Peyer's patch (tissue), 4 donors: Measurements from ENCODE around the gene PLCD1.
A peak's percentile ranks its signal among the peaks of the same experiment; 100 is the strongest.

Source experiments
- POLR2A ChIP-seq, 2 donors: fragments of 450-650 bp; IDR thresholded peaks; one replicate each; pipeline ENCODE4 v1.5.1; 2017; ENCODE audit warnings: antibody characterized with exemption in 2 of 2, mild to moderate bottlenecking in 2 of 2, moderate library complexity in 2 of 2
- TF ChIP-seq, protein P1 (sequence below), 6 experiments: fragments of 450-650 bp in 4 of 6; fragments of 200-600 bp in 2 of 6; sonication (generic) in 1 of 6; IDR thresholded peaks; one replicate each; pipeline ENCODE4 v1.5.1; 2017 to 2019; ENCODE audit warnings: antibody characterized with exemption in 6 of 6, mild to moderate bottlenecking in 3 of 6, moderate library complexity in 1 of 6

DNA sequence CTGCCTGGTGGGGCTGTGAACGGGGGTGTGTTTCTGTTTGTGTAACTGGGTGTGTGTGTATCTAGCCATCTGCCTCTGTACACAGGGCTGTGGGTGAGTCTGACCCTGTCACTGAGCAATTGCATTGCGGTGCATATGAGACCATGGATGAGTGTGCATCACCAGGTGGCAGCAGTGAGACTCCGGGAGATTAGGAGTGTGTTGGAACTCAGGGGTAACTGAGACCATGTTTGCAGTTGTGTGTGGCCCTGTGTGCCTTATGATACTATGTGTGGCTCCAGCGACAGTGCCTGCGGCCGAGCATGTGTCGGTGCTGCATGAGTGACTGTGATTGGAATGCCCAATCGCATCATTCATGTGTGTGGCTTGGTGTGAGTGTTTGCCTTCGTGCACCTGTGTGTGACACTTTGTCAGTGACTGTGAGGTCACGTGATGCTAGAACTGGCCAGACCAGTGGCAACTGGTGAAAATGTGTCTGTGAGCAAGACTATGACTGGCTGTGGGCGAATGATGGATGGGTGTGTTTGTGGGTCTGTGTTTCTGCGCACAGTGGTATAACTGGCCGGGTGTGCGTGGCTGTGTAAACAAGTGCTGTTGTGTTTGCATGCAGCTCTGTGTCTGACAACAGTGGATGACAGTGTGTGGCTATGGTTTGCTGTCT lies 24.9 kb downstream of the PLCD1 start:
- TF ChIP-seq, protein P1, sequence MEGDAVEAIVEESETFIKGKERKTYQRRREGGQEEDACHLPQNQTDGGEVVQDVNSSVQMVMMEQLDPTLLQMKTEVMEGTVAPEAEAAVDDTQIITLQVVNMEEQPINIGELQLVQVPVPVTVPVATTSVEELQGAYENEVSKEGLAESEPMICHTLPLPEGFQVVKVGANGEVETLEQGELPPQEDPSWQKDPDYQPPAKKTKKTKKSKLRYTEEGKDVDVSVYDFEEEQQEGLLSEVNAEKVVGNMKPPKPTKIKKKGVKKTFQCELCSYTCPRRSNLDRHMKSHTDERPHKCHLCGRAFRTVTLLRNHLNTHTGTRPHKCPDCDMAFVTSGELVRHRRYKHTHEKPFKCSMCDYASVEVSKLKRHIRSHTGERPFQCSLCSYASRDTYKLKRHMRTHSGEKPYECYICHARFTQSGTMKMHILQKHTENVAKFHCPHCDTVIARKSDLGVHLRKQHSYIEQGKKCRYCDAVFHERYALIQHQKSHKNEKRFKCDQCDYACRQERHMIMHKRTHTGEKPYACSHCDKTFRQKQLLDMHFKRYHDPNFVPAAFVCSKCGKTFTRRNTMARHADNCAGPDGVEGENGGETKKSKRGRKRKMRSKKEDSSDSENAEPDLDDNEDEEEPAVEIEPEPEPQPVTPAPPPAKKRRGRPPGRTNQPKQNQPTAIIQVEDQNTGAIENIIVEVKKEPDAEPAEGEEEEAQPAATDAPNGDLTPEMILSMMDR (IDR thresholded peaks at IDR 0.05), result peak; percentile 7 to 82 (median 66)
- peak in 1 of 2 donors; percentile 18 for TF ChIP-seq POLR2A (IDR thresholded peaks at IDR 0.05)
